Caco-2 (cell line): ENCODE data around the gene FRMD4B. TPM values are rescaled to one million over a fixed set of nuclear protein-coding genes. Genes with fewer than 3 reads are reported as not detected.

ENCODE experiments used
- BruUV-seq: library from RNA; stranded (reverse); fragments of 400-500 nt; replicated peaks from 2 replicates; lab custom pipeline; 2021; lab: Mats Ljungman, UMichigan
- CTCF ChIA-PET: fragments of 300-600 bp; sonication (Branson Sonifier 250); formaldehyde crosslinking; loops from one replicate; lab custom pipeline; 2022; ENCODE audit warnings: antibody characterized with exemption; lab: Charles Lee
- POLR2A ChIA-PET: fragments of 300-600 bp; sonication (Branson Sonifier 250); formaldehyde crosslinking; loops from one replicate; lab custom pipeline; 2022; ENCODE audit warnings: antibody characterized with exemption; lab: Charles Lee
- DNase-seq, 2 experiments: peaks; one replicate each; pipeline versions ENCODE4 v3.0.0 to v3.0.0-alpha.2; 2020 to 2022
- H3K27me3 ChIP-seq: replicated peaks from 2 replicates; pipeline ENCODE4 v1.6.0; 2011; ENCODE audit warnings: low read length; ENCODE audit not compliant: control insufficient read depth, insufficient read depth
- H3K36me3 ChIP-seq: 2 replicates; pipeline ENCODE4 v1.5.1; 2011; ENCODE audit warnings: low read length; ENCODE audit not compliant: control insufficient read depth, insufficient read depth
- H3K4me1 ChIP-seq: fragments of 250-450 bp; sonication (Bioruptor Pico); 2 replicates; pipeline ENCODE4 v1.5.1; 2020; ENCODE audit warnings: mild to moderate bottlenecking
- H3K4me3 ChIP-seq: 2 replicates; pipeline ENCODE4 v1.5.1; 2011; ENCODE audit warnings: low read depth, mild to moderate bottlenecking, control low read depth, low read length
- H3K9me3 ChIP-seq: fragments of 250-450 bp; sonication (Bioruptor Pico); 2 replicates; pipeline ENCODE4 v1.5.1; 2020; ENCODE audit warnings: mild to moderate bottlenecking, moderate library complexity
- H3K27ac Mint-ChIP-seq: one replicate; pipeline ENCODE4 v1.8.0; 2022; ENCODE audit warnings: mixed read lengths; ENCODE audit not compliant: unreplicated experiment
- H3K27me3 Mint-ChIP-seq: one replicate; pipeline ENCODE4 v1.8.0; 2022; ENCODE audit warnings: mixed read lengths; ENCODE audit not compliant: insufficient read depth, unreplicated experiment
- H3K36me3 Mint-ChIP-seq: one replicate; pipeline ENCODE4 v1.8.0; 2022; ENCODE audit warnings: mild to moderate bottlenecking, mixed read lengths; ENCODE audit not compliant: insufficient read depth, unreplicated experiment
- H3K4me1 Mint-ChIP-seq: one replicate; pipeline ENCODE4 v1.8.0; 2022; ENCODE audit warnings: low read depth, mixed read lengths; ENCODE audit not compliant: unreplicated experiment
- H3K4me3 Mint-ChIP-seq: one replicate; pipeline ENCODE4 v1.8.0; 2022; ENCODE audit warnings: mild to moderate bottlenecking, moderate library complexity, mixed read lengths; ENCODE audit not compliant: unreplicated experiment
- H3K9me3 Mint-ChIP-seq: one replicate; pipeline ENCODE4 v1.8.0; 2022; ENCODE audit warnings: mixed read lengths; ENCODE audit not compliant: unreplicated experiment
- CTCF ChIP-seq, 2 experiments: fragments of 200-600 bp in 1 of 2; IDR thresholded peaks; 1 replicate in 1 of 2; 2 replicates in 1 of 2; pipeline versions ENCODE4 v1.5.1 to v1.8.0; 2011 to 2022; ENCODE audit warnings: antibody characterized with exemption in 1 of 2, control low read depth in 1 of 2, inconsistent platforms in 1 of 2, low read depth in 1 of 2, low read length in 1 of 2, mild to moderate bottlenecking in 1 of 2, moderate library complexity in 1 of 2; ENCODE audit not compliant: insufficient read depth in 1 of 2, severe bottlenecking in 1 of 2, unreplicated experiment in 1 of 2
- intact Hi-C: fragments of 100-400 bp; cut with micrococcal nuclease; formaldehyde crosslinking; loops from one replicate; pipeline ENCODE4 v1.10.0; 2022; ENCODE audit not compliant: unreplicated experiment
- total RNA-seq: library from RNA; stranded (reverse); gene quantifications from 2 replicates; pipeline ENCODE4 v1.2.3, GENCODE V29; 2022

FRMD4B gene
- total RNA-seq, 1 experiment from 2014 or later: 47.5 TPM

DNA sequence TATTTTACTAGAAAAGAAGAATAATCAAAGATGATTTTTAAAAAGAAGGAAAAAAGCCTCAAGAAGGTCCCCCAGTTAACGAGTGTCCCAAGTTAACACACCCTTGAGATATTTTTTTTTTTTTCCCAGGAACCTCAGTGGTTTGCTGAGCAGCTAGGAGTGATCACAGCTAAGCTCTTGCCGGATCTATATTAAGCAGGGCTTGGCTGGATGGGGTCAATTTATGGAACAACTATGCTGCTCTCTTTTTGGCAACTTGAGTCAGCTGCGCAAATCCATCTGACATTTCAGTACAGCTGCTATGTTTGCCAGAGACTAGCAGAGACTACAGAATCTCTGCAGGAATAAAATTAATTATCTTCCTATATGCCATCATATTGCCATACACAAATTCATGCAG, 263.5 kb downstream of the FRMD4B start, which contains the start of gene LMOD3:
Gene LMOD3 (minus strand): TSS at position 193 of the 400 bp plus-strand sequence. CDS start 209 bp downstream, outside the sequence.
- no peaks in the 10 kb centered on the region for H3K9me3 Mint-ChIP-seq
- peaks cover under 1% of the 10 kb centered on the region; the same call in 1 of the 2 replicates for H3K4me1 ChIP-seq
- TF ChIP-seq CTCF (IDR thresholded peaks at IDR 0.05; ENCODE audit: insufficient read depth in 1 of 2, low read depth in 1 of 2, low read length in 1 of 2, severe bottlenecking in 1 of 2, unreplicated experiment in 1 of 2): no peak
- ChIA-PET POLR2A (no interaction called here), CTCF (no interaction called here)
- no peaks in the 10 kb centered on the region for H3K36me3 Mint-ChIP-seq
- intact Hi-C loops: no loop called here
- no peak within 1 kb of the TSS for H3K4me3 Mint-ChIP-seq
- no peaks in the 10 kb centered on the region for H3K4me1 Mint-ChIP-seq
- no peak within 1 kb of the TSS for H3K4me3 ChIP-seq
- BruUV-seq: no TSS peak
- H3K27ac Mint-ChIP-seq: no peak within 1 kb of the TSS
- no peaks in the 10 kb centered on the region for H3K9me3 ChIP-seq
- H3K27me3 ChIP-seq: no peaks in the 10 kb centered on the region
- H3K36me3 ChIP-seq: no peaks in the 10 kb centered on the region
- H3K27me3 Mint-ChIP-seq: no peaks in the 10 kb centered on the region
- DNase-seq: no peak

GRCh38 chr3:69121950-69122349, 263.9 kb downstream of the FRMD4B start:
- ChIA-PET CTCF (interaction anchor here (0.8 to 1.4 kb wide), 3 partner anchors 41 to 264 kb away, joined by 3 to 5 read pairs (median 4); partner anchors contain the start of gene FRMD4B), POLR2A (no interaction called here)
- Histone ChIP-seq H3K36me3 (no peaks in the 10 kb centered on the region), H3K4me3 (no peak overlapping the region), H3K4me1 (peaks cover 5% of the 10 kb centered on the region; the same call in 1 of the 2 replicates), H3K27me3 (no peaks in the 10 kb centered on the region), H3K9me3 (no peaks in the 10 kb centered on the region)
- Mint-ChIP-seq H3K9me3 (no peaks in the 10 kb centered on the region), H3K27me3 (no peaks in the 10 kb centered on the region), H3K4me1 (no peaks in the 10 kb centered on the region), H3K4me3 (no peak overlapping the region), H3K36me3 (no peaks in the 10 kb centered on the region), H3K27ac (no peak overlapping the region)
- no peak for TF ChIP-seq CTCF (IDR thresholded peaks at IDR 0.05; ENCODE audit: insufficient read depth in 1 of 2, low read depth in 1 of 2, low read length in 1 of 2, severe bottlenecking in 1 of 2, unreplicated experiment in 1 of 2)
- intact Hi-C loops: loop anchor here (1.0 kb wide), 3 partner anchors 184 to 549 kb away; no protein-coding TSS in a partner anchor
- BruUV-seq: no TSS peak
- DNase-seq: no peak

DNA sequence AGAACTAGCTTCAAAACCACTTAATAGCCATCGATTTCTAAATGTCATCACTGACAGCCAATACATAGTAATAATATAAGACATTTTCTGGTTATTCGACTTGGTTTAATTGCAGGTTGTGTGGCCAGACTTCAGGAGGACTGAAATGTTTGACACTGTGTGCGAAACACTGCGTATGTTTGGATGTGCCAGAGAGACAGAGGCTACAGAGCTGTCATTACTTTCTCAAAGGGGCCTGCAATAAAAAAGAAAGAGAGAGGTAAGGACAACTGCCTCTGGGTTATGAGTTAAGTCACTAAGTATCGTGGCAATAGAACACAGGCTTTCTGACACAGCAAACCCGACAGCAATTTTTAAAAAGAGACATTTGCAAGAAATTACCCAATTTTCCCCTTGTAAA, 264.4 kb downstream of the FRMD4B start:
- no peak overlapping the region for H3K4me3 Mint-ChIP-seq
- no peaks in the 10 kb centered on the region for H3K36me3 ChIP-seq
- no peak overlapping the region for H3K4me3 ChIP-seq
- H3K9me3 Mint-ChIP-seq: no peaks in the 10 kb centered on the region
- intact Hi-C loops: loop anchor here (1.0 kb wide), 3 partner anchors 185 to 550 kb away; no protein-coding TSS in a partner anchor
- H3K36me3 Mint-ChIP-seq: no peaks in the 10 kb centered on the region
- H3K4me1 Mint-ChIP-seq: no peaks in the 10 kb centered on the region
- DNase-seq: no peak
- BruUV-seq: no TSS peak
- no peak for TF ChIP-seq CTCF (IDR thresholded peaks at IDR 0.05; ENCODE audit: insufficient read depth in 1 of 2, low read depth in 1 of 2, low read length in 1 of 2, severe bottlenecking in 1 of 2, unreplicated experiment in 1 of 2)
- no peak overlapping the region for H3K27ac Mint-ChIP-seq
- ChIA-PET CTCF (interaction anchor here (0.8 to 1.4 kb wide), 3 partner anchors 41 to 264 kb away, joined by 3 to 5 read pairs (median 4); partner anchors contain the start of gene FRMD4B), POLR2A (no interaction called here)
- no peaks in the 10 kb centered on the region for H3K27me3 ChIP-seq
- H3K27me3 Mint-ChIP-seq: no peaks in the 10 kb centered on the region
- H3K9me3 ChIP-seq: no peaks in the 10 kb centered on the region
- peaks cover 8% of the 10 kb centered on the region; the same call in 1 of the 2 replicates for H3K4me1 ChIP-seq
